Esophagus muscularis mucosa (tissue), 4 donors: ENCODE data around the gene PPP2R5D. TPM values are rescaled to one million over a fixed set of nuclear protein-coding genes. Genes with fewer than 3 reads are reported as not detected.
"Not testable (repeated sequence)": the region's sequence is repeated elsewhere in the genome, so short reads cannot be mapped to it uniquely, and the experiment has no call there.

ENCODE experiments used
- DNase-seq: peaks from one replicate; pipeline ENCODE4 v3.0.0-alpha.2; 2017; ENCODE audit errors: extremely low spot score
- H3K27ac ChIP-seq, 4 donors: fragments of 200-600 bp; sonication (generic); replicated peaks in 1 of 4; 1 replicate in 3 of 4; 2 replicates in 1 of 4; pipeline ENCODE4 v1.5.1; 2016 to 2019; ENCODE audit warnings: mild to moderate bottlenecking in 1 of 4
- H3K27me3 ChIP-seq, 4 donors: fragments of 200-600 bp; sonication (generic); one replicate each; pipeline versions ENCODE4 v1.5.1 to v1.6.0; 2016 to 2019
- H3K36me3 ChIP-seq, 4 donors: fragments of 200-600 bp; sonication (generic); one replicate each; pipeline ENCODE4 v1.5.1; 2016 to 2019
- H3K4me1 ChIP-seq, 4 donors: fragments of 200-600 bp; sonication (generic); one replicate each; pipeline ENCODE4 v1.5.1; 2016 to 2019
- H3K4me3 ChIP-seq, 4 donors: fragments of 200-600 bp; sonication (generic); 1 replicate in 2 of 4; 2 replicates in 2 of 4; pipeline ENCODE4 v1.5.1; 2016 to 2019; ENCODE audit warnings: mild to moderate bottlenecking in 4 of 4, moderate library complexity in 1 of 4
- H3K9me3 ChIP-seq, 4 donors: fragments of 200-600 bp; sonication (generic); 1 replicate in 3 of 4; 2 replicates in 1 of 4; pipeline ENCODE4 v1.5.1; 2016 to 2019
- EP300 ChIP-seq: sonication (generic); formaldehyde crosslinking; IDR thresholded peaks from one replicate; pipeline ENCODE4 v1.6.1; 2017; ENCODE audit warnings: antibody characterized with exemption
- POLR2A ChIP-seq: fragments of 450-650 bp; IDR thresholded peaks from one replicate; pipeline ENCODE4 v1.6.1; 2017; ENCODE audit warnings: antibody characterized with exemption, moderate library complexity, mild to moderate bottlenecking, low read depth
- POLR2AphosphoS5 ChIP-seq, 2 donors: sonication (generic); formaldehyde crosslinking; IDR thresholded peaks; one replicate each; pipeline ENCODE4 v1.6.1; 2017; ENCODE audit warnings: antibody characterized with exemption in 2 of 2
- WGBS: methylation state at CpG from one replicate; pipeline ENCODE4 v1.1.5; 2018; 5-methylcytosine and 5-hydroxymethylcytosine counted together
- intact Hi-C: fragments of 100-400 bp; cut with DNase I; formaldehyde crosslinking; loops from one replicate; pipeline ENCODE4 v1.15.1; 2023
- total RNA-seq, 4 donors: library from RNA; depleted of rRNA; stranded (reverse); fragments of >200 nt; gene quantifications; one replicate each; pipeline versions ENCODE4 v1.1.0 to v1.2.1, GENCODE V29; 2016
- TF ChIP-seq, protein P1 (sequence below), 3 experiments: fragments of 200-600 bp in 2 of 3; fragments of 450-650 bp in 1 of 3; sonication (generic) in 2 of 3; IDR thresholded peaks; one replicate each; pipeline ENCODE4 v1.5.1; 2017 to 2019; ENCODE audit warnings: antibody characterized with exemption in 3 of 3, mild to moderate bottlenecking in 2 of 3, moderate library complexity in 1 of 3

Gene PPP2R5D
- total RNA-seq, 4 donors from 2014 or later = 35.3 to 48.2 (median 42.4) TPM

DNA sequence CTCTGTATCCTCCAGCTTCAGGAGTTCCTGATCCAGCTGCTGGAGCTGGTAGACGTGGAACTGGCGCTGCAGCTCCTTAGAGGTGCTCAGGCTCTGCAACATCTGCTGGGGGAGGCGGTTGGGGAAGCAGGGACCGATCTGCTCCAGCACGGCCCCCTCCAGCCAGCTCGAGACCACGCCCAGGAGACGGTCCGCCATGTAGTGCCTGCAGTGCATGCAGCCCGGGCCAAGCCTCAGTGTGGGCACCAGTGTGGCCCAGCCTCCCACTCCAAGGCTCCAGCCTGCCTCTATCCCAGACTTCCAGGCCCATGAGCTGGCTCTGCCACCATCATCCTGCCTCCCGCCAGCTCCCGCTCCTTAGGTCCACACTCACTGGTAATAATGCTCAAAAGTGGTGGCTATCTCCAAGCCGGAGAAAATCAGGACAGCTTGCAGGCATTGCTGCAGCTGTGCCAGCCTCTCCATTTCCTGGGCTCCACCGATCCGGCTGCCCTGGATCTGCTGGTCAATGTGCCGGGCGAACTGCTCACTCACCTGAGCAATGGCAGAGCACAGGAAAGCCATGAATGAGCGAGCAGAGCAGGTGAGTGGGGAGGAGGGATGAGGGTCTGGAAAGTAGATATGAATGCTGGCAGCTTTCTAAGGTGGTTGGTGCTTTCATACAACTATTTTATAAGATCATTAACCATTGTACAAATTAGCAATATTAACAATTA is 56.3 kb downstream of the PPP2R5D start:
- intact Hi-C loops = no loop called here

DNA sequence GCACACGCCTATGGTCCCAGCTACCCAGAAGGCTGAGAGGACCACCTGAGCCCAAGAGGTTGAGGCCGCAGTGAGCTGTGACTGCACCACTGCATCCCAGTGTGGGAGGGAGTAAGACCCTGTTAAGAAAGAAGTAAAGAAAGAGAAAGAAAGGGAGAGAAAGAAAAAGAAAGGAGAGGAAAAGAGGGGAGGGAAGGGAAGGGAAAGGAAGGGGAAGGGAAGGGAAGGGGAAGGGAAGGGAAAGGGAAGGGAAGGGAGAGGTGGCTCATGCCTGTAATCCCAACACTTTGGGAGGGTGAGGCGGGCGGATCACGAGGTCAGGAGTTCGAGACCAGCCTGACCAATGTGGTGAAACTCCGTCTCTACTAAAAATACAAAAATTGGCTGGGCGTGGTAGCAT is 57.1 kb downstream of the PPP2R5D start:
- H3K4me1 ChIP-seq, intact Hi-C loops, H3K4me3 ChIP-seq, DNase-seq, H3K9me3 ChIP-seq, H3K27ac ChIP-seq, H3K27me3 ChIP-seq: not testable (repeated sequence)
- WGBS = 95% methylated on average over 8 of the region's 8 CpGs
- H3K36me3 ChIP-seq = peaks cover 23 to 95% (median 85%) of the 10 kb centered on the region in 4 donors

More for the DNA sequence above, 56.3 kb downstream of the PPP2R5D start:
- no peak for DNase-seq
- no peaks in the 10 kb centered on the region for H3K9me3 ChIP-seq
- H3K27me3 ChIP-seq = no peaks in the 10 kb centered on the region
- H3K27ac ChIP-seq = no peak overlapping the region
- 97% methylated on average over 12 of the region's 18 CpGs for WGBS
- TF ChIP-seq EP300 (no peak), POLR2A (no peak), POLR2AphosphoS5 (IDR thresholded peaks at IDR 0.05) (no peak)
- TF ChIP-seq, protein P1, sequence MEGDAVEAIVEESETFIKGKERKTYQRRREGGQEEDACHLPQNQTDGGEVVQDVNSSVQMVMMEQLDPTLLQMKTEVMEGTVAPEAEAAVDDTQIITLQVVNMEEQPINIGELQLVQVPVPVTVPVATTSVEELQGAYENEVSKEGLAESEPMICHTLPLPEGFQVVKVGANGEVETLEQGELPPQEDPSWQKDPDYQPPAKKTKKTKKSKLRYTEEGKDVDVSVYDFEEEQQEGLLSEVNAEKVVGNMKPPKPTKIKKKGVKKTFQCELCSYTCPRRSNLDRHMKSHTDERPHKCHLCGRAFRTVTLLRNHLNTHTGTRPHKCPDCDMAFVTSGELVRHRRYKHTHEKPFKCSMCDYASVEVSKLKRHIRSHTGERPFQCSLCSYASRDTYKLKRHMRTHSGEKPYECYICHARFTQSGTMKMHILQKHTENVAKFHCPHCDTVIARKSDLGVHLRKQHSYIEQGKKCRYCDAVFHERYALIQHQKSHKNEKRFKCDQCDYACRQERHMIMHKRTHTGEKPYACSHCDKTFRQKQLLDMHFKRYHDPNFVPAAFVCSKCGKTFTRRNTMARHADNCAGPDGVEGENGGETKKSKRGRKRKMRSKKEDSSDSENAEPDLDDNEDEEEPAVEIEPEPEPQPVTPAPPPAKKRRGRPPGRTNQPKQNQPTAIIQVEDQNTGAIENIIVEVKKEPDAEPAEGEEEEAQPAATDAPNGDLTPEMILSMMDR (IDR thresholded peaks at IDR 0.05) = no peak
- no peak overlapping the region for H3K4me3 ChIP-seq
- peaks cover 4 to 7% (median 6%) of the 10 kb centered on the region in 4 donors for H3K4me1 ChIP-seq
- H3K36me3 ChIP-seq = peaks cover 23 to 95% (median 78%) of the 10 kb centered on the region in 4 donors

DNA sequence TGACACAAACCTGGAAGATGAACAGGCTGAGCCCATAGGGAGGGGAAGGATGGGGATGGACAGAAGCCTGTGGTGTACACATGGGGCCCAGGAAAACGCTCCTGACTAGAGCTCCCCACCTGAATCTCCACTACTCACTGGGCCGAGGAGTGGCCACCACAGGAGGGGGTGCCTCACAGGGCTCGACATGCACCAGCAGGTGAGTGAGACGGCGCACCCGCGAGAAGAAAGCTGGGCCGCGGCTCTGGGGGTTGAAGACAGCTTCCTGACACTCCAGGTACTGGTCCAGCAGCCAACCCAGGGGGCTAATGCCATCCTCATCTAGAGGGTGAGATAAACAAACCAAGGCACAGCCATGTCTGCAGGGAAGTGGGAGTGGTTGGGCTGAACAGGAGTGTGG is 58.9 kb downstream of the PPP2R5D start:
- TF ChIP-seq POLR2AphosphoS5 (IDR thresholded peaks at IDR 0.05) (no peak), POLR2A (no peak), EP300 (no peak)
- TF ChIP-seq, protein P1 (IDR thresholded peaks at IDR 0.05) = no peak
- DNase-seq = no peak

DNA sequence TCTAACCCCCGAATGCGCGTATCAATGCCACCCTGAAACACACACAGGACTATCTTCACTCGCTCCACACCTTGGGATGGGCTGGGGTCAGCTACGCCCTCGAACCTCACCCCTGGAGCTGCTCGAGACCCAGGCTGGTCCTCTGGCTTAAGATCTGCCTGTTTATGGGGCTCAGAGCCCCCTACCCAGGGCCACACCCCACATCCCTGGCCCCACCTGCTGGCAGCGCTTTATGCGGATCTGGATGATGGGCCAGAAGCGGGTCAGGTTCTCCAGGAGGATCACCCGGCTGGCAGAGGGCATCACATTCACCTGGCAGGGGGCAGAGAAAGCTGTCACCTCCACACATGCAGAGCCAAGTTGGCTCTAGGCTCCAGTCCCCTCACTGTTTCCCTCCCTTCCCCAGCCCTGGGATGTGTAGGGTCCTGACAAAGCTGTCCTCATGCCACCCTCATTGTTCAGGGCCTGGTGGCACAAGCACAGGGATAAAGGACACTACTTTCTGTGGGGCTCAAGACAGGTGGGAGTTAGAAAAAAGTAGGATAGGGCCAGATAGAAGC is 61.1 kb downstream of the PPP2R5D start:
- no peak for DNase-seq
- peaks cover 17 to 95% (median 84%) of the 10 kb centered on the region in 4 donors for H3K36me3 ChIP-seq

More for the DNA sequence above, 58.9 kb downstream of the PPP2R5D start:
- WGBS = 97% methylated on average over 6 of the region's 9 CpGs
- Histone ChIP-seq H3K4me3 (no peak overlapping the region), H3K27me3 (no peaks in the 10 kb centered on the region), H3K27ac (no peak overlapping the region), H3K9me3 (no peaks in the 10 kb centered on the region), H3K36me3 (peaks cover 20 to 95% (median 86%) of the 10 kb centered on the region in 4 donors), H3K4me1 (no peaks in the 10 kb centered on the region)
- intact Hi-C loops = no loop called here

DNA sequence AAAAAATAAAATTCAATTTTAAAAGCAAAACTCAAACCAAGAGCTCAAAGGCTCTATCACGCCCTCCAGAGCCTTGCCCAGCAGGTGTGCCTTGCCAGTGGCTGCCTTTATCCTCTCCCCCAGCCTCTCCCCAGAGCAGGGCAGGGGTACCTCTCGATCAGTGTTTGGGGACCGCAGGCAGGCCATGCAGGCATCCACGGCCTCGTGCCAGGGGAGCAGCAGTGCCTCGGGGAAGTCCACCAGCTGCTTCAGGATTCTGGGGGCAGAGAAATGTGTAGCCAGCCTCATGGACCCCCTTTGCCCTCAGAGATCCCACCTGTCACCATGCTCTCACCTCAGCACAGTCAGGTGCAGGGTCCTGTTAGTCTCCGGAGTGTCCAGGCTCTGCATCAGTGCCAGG is 63.6 kb downstream of the PPP2R5D start:
- H3K4me3 ChIP-seq = no peak overlapping the region
- H3K27ac ChIP-seq = no peak overlapping the region
- TF ChIP-seq, protein P1 (IDR thresholded peaks at IDR 0.05) = no peak
- no peak for TF ChIP-seq POLR2A
- no peak for TF ChIP-seq POLR2AphosphoS5 (IDR thresholded peaks at IDR 0.05)
- TF ChIP-seq EP300 = no peak
- no peak for DNase-seq
- H3K27me3 ChIP-seq = no peaks in the 10 kb centered on the region
- H3K36me3 ChIP-seq = peaks cover 17 to 82% (median 71%) of the 10 kb centered on the region in 4 donors
- intact Hi-C loops = no loop called here
- WGBS = 74% methylated on average over 5 of the region's 7 CpGs
- H3K4me1 ChIP-seq = peaks cover 0 to 15% (median 5%) of the 10 kb centered on the region in 4 donors
- H3K9me3 ChIP-seq = no peaks in the 10 kb centered on the region

More for the DNA sequence above, 61.1 kb downstream of the PPP2R5D start:
- 89% methylated on average over 7 of the region's 11 CpGs for WGBS
- Histone ChIP-seq H3K4me1 (no peaks in the 10 kb centered on the region), H3K4me3 (no peak overlapping the region), H3K9me3 (no peaks in the 10 kb centered on the region), H3K27me3 (no peaks in the 10 kb centered on the region), H3K27ac (no peak overlapping the region)
- intact Hi-C loops = no loop called here
- no peak for TF ChIP-seq EP300
- TF ChIP-seq POLR2AphosphoS5 (IDR thresholded peaks at IDR 0.05) = no peak
